WTC11 (cell line): ENCODE results near the gene WFDC1. TPM values are rescaled to one million over a fixed set of nuclear protein-coding genes. Genes with fewer than 3 reads are reported as not detected.

Experiments
- ATAC-seq: fragments of 200-7000 bp; cut with Tn5 transposase; 2 replicates; pipeline ENCODE4 v1.10.0; 2021; ENCODE audit warnings: mild to moderate bottlenecking, moderate library complexity
- CTCF ChIA-PET: fragments of 300-600 bp; sonication (Branson Sonifier 250); formaldehyde crosslinking; loops from one replicate; lab custom pipeline; 2021; ENCODE audit warnings: antibody characterized with exemption; lab: Charles Lee
- POLR2A ChIA-PET: fragments of 350-600 bp; sonication (Branson Sonifier 250); formaldehyde crosslinking; loops from one replicate; lab custom pipeline; 2021; ENCODE audit warnings: antibody characterized with exemption; lab: Charles Lee
- DNase-seq: peaks from one replicate; pipeline ENCODE4 v3.0.0; 2021; ENCODE audit warnings: low spot score
- H3K27ac Mint-ChIP-seq: 2 replicates; pipeline ENCODE4 v1.8.0; 2021; ENCODE audit warnings: mixed read lengths
- H3K27me3 Mint-ChIP-seq: 2 replicates; pipeline ENCODE4 v1.8.0; 2021; ENCODE audit warnings: low read depth, mild to moderate bottlenecking, moderate library complexity, mixed read lengths
- H3K36me3 Mint-ChIP-seq: 2 replicates; pipeline ENCODE4 v1.8.0; 2021; ENCODE audit warnings: mixed read lengths
- H3K4me1 Mint-ChIP-seq: 2 replicates; pipeline ENCODE4 v1.8.0; 2022; ENCODE audit warnings: mixed read lengths
- H3K4me3 Mint-ChIP-seq: 2 replicates; pipeline ENCODE4 v1.8.0; 2021; ENCODE audit warnings: mild to moderate bottlenecking, moderate library complexity, mixed read lengths
- H3K9me3 Mint-ChIP-seq: 2 replicates; pipeline ENCODE4 v1.8.0; 2021; ENCODE audit warnings: mixed read lengths
- GABPB1 ChIP-seq: sonication (generic); formaldehyde crosslinking; IDR thresholded peaks from 2 replicates; pipeline ENCODE4 v1.8.1; 2023; ENCODE audit warnings: mild to moderate bottlenecking, missing genetic modification reagents
- SP1 ChIP-seq: sonication (generic); formaldehyde crosslinking; conservative IDR thresholded peaks from 2 replicates; pipeline ENCODE4 v1.8.1; 2022; ENCODE audit warnings: missing genetic modification reagents
- TP53 ChIP-seq: sonication (generic); formaldehyde crosslinking; IDR thresholded peaks from 2 replicates; pipeline ENCODE4 v1.8.1; 2023; ENCODE audit warnings: mild to moderate bottlenecking, missing genetic modification reagents
- ZNF232 ChIP-seq: sonication (generic); formaldehyde crosslinking; IDR thresholded peaks from 2 replicates; pipeline ENCODE4 v1.8.0; 2022; ENCODE audit warnings: mild to moderate bottlenecking, missing genetic modification reagents
- ZNF423 ChIP-seq: fragments of 250-450 bp; sonication (Bioruptor Pico); IDR thresholded peaks from 2 replicates; pipeline ENCODE4 v2.1.2; 2022; ENCODE audit warnings: mild to moderate bottlenecking, moderate library complexity
- total RNA-seq: library from RNA; stranded (reverse); gene quantifications from 3 replicates; pipeline ENCODE4 v1.2.3, GENCODE V29; 2021
- TF ChIP-seq, protein P1 (sequence below): sonication (generic); formaldehyde crosslinking; IDR thresholded peaks from 2 replicates; pipeline ENCODE4 v1.8.1; 2022; ENCODE audit warnings: low read depth, missing genetic modification reagents, borderline replicate concordance
- TF ChIP-seq, protein P2 (sequence below): sonication (generic); formaldehyde crosslinking; IDR thresholded peaks from 2 replicates; pipeline ENCODE4 v1.8.1; 2023; ENCODE audit warnings: mild to moderate bottlenecking, missing genetic modification reagents
- TF ChIP-seq, protein P3 (sequence below): sonication (generic); formaldehyde crosslinking; IDR thresholded peaks from 2 replicates; pipeline ENCODE4 v1.8.0; 2022; ENCODE audit warnings: missing genetic modification reagents
- TF ChIP-seq, protein P4 (sequence below): sonication (generic); formaldehyde crosslinking; IDR thresholded peaks from 2 replicates; pipeline ENCODE4 v1.8.1; 2022; ENCODE audit warnings: mild to moderate bottlenecking, moderate library complexity, missing genetic modification reagents
- TF ChIP-seq, protein P5 (sequence below): sonication (generic); formaldehyde crosslinking; IDR thresholded peaks from 2 replicates; pipeline ENCODE4 v1.8.0; 2023; ENCODE audit warnings: missing genetic modification reagents, mild to moderate bottlenecking, borderline replicate concordance

The WFDC1 gene
- total RNA-seq, 1 experiment from 2014 or later, result 0.50 TPM

DNA sequence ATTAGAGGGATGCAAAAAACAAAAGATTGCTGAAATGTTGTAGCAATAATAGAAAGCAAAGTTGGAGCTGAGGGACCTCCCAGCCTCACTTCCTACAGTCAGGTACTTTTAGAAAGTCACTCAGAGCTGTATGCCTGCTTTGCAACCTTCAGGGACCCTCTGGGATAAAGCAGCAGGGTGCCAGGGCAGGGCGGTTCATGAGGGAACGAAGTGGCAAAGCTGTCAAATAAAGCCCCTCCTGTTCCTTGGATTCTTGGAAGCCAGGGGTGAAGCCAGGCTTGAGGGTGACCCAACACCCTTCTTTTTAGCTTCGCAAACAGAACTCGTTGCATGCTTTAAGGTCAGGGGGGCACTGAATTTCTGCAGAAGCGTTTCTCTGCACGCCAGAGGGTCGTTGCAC is 74.4 kb downstream of the WFDC1 start (continued):
- TF ChIP-seq, protein P1, sequence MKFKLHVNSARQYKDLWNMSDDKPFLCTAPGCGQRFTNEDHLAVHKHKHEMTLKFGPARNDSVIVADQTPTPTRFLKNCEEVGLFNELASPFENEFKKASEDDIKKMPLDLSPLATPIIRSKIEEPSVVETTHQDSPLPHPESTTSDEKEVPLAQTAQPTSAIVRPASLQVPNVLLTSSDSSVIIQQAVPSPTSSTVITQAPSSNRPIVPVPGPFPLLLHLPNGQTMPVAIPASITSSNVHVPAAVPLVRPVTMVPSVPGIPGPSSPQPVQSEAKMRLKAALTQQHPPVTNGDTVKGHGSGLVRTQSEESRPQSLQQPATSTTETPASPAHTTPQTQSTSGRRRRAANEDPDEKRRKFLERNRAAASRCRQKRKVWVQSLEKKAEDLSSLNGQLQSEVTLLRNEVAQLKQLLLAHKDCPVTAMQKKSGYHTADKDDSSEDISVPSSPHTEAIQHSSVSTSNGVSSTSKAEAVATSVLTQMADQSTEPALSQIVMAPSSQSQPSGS (CRISPR knock-in tag), result no peak
- TF ChIP-seq SP1 (CRISPR knock-in tag), result no peak
- TF ChIP-seq, protein P2, sequence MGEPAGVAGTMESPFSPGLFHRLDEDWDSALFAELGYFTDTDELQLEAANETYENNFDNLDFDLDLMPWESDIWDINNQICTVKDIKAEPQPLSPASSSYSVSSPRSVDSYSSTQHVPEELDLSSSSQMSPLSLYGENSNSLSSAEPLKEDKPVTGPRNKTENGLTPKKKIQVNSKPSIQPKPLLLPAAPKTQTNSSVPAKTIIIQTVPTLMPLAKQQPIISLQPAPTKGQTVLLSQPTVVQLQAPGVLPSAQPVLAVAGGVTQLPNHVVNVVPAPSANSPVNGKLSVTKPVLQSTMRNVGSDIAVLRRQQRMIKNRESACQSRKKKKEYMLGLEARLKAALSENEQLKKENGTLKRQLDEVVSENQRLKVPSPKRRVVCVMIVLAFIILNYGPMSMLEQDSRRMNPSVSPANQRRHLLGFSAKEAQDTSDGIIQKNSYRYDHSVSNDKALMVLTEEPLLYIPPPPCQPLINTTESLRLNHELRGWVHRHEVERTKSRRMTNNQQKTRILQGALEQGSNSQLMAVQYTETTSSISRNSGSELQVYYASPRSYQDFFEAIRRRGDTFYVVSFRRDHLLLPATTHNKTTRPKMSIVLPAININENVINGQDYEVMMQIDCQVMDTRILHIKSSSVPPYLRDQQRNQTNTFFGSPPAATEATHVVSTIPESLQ (CRISPR knock-in tag), result no peak

DNA sequence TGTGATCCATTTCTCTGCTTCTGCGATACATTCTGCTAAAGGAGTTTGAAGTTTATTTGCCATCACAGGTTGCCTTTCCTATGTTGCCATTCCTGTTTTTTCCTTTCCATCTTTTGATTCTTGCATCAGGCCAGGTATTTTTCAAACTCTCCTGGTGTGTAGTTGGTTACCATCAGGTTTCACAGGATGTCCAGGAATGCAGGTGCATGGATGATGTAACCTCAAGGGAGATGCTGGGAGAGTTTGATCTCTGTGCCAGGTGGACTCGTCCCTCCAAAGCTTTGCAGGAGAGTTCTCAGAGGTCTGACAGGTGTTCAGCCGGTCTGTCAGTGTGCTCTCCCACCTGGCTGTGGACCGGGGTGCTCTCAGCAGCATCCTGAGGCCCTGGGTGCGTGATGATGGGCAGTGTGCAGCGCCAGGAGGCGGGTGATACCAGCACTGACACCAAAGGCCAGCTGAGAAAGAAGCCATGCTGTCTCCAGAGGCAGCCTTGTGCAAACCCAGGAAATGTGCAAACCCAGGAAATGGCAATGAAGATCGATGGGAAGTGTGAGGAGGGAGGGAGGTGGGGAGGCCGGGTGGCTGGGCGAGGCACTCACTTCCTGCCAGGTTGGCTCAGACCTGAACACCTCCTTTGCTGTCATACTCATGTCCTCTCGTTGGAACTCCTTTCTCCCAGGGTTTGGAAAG is 75.4 kb downstream of the WFDC1 start:
- H3K4me1 Mint-ChIP-seq, result peaks cover 30% of the 10 kb centered on the region
- H3K27ac Mint-ChIP-seq, result no peak overlapping the region
- no peaks in the 10 kb centered on the region for H3K9me3 Mint-ChIP-seq
- TF ChIP-seq, protein P3, sequence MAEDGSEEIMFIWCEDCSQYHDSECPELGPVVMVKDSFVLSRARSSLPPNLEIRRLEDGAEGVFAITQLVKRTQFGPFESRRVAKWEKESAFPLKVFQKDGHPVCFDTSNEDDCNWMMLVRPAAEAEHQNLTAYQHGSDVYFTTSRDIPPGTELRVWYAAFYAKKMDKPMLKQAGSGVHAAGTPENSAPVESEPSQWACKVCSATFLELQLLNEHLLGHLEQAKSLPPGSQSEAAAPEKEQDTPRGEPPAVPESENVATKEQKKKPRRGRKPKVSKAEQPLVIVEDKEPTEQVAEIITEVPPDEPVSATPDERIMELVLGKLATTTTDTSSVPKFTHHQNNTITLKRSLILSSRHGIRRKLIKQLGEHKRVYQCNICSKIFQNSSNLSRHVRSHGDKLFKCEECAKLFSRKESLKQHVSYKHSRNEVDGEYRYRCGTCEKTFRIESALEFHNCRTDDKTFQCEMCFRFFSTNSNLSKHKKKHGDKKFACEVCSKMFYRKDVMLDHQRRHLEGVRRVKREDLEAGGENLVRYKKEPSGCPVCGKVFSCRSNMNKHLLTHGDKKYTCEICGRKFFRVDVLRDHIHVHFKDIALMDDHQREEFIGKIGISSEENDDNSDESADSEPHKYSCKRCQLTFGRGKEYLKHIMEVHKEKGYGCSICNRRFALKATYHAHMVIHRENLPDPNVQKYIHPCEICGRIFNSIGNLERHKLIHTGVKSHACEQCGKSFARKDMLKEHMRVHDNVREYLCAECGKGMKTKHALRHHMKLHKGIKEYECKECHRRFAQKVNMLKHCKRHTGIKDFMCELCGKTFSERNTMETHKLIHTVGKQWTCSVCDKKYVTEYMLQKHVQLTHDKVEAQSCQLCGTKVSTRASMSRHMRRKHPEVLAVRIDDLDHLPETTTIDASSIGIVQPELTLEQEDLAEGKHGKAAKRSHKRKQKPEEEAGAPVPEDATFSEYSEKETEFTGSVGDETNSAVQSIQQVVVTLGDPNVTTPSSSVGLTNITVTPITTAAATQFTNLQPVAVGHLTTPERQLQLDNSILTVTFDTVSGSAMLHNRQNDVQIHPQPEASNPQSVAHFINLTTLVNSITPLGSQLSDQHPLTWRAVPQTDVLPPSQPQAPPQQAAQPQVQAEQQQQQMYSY (CRISPR knock-in tag), result peak; percentile 76
- TF ChIP-seq ZNF423 (CRISPR knock-in tag), result no peak
- no peaks in the 10 kb centered on the region for H3K36me3 Mint-ChIP-seq
- H3K27me3 Mint-ChIP-seq, result peaks cover 32% of the 10 kb centered on the region
- ATAC-seq (no peak), DNase-seq (no peak)
- H3K4me3 Mint-ChIP-seq, result peak overlapping the region; percentile 34
- ChIA-PET CTCF (interaction anchor here (2.2 to 2.7 kb wide), 2 partner anchors 93 to 183 kb away, joined by 11 to 13 read pairs; partner anchors contain the start of gene TAF1C), POLR2A (interaction anchor here (0.7 kb wide), 1 partner anchor 103 kb away, joined by 3 read pairs; no protein-coding TSS in a partner anchor)

DNA sequence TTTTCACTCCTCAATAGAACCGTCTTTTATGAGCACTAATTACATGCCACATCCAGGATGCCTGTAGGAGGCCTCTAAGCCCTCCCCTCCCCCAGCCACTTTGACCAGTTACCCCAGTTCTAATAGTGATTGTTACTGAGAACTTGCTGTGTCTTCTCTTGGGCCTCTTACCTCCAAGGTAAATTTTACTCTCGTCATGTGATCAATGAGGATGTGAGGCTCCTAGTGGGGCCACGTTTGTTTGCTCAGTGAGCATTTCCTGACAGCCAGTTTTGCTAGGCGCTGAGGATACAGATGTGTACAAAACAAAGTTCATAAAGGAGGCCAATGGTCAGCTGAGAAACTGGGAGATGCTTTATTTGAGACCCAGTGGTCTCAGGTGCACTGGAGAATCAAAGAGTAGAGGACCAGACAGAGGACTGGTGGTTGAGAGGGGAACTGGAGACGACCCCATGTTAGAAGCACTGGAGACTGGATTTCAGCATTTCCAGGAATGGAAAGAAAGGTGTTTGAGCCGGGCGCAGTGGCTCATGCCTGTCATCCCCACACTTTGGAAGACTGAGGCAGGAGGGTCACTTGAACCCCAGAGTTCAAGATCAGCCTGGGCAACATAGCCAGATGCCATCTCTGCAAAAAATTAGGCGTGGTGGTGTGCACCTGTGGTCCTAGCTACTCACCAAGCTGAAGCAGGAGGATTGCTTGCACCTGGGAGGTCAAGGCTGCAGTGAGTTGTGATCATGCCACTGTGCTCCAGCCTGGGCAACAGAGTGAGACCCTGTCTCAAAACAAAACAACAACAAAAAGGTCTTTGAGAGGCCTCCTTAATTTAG is 76.3 kb downstream of the WFDC1 start:
- peaks cover 32% of the 10 kb centered on the region for H3K27me3 Mint-ChIP-seq
- DNase-seq, result no peak
- no peak overlapping the region for H3K4me3 Mint-ChIP-seq
- no peak for ATAC-seq
- H3K36me3 Mint-ChIP-seq, result no peaks in the 10 kb centered on the region
- CTCF ChIA-PET, result no interaction called here
- POLR2A ChIA-PET, result no interaction called here
- no peaks in the 10 kb centered on the region for H3K9me3 Mint-ChIP-seq
- H3K4me1 Mint-ChIP-seq, result peaks cover 30% of the 10 kb centered on the region
- H3K27ac Mint-ChIP-seq, result no peak overlapping the region
- TF ChIP-seq, protein P3 (CRISPR knock-in tag), result peak; percentile 81
- TF ChIP-seq ZNF232 (CRISPR knock-in tag), result no peak
- TF ChIP-seq, protein P4, sequence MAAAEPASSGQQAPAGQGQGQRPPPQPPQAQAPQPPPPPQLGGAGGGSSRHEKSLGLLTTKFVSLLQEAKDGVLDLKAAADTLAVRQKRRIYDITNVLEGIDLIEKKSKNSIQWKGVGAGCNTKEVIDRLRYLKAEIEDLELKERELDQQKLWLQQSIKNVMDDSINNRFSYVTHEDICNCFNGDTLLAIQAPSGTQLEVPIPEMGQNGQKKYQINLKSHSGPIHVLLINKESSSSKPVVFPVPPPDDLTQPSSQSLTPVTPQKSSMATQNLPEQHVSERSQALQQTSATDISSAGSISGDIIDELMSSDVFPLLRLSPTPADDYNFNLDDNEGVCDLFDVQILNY, result no peak
- TF ChIP-seq, protein P5, sequence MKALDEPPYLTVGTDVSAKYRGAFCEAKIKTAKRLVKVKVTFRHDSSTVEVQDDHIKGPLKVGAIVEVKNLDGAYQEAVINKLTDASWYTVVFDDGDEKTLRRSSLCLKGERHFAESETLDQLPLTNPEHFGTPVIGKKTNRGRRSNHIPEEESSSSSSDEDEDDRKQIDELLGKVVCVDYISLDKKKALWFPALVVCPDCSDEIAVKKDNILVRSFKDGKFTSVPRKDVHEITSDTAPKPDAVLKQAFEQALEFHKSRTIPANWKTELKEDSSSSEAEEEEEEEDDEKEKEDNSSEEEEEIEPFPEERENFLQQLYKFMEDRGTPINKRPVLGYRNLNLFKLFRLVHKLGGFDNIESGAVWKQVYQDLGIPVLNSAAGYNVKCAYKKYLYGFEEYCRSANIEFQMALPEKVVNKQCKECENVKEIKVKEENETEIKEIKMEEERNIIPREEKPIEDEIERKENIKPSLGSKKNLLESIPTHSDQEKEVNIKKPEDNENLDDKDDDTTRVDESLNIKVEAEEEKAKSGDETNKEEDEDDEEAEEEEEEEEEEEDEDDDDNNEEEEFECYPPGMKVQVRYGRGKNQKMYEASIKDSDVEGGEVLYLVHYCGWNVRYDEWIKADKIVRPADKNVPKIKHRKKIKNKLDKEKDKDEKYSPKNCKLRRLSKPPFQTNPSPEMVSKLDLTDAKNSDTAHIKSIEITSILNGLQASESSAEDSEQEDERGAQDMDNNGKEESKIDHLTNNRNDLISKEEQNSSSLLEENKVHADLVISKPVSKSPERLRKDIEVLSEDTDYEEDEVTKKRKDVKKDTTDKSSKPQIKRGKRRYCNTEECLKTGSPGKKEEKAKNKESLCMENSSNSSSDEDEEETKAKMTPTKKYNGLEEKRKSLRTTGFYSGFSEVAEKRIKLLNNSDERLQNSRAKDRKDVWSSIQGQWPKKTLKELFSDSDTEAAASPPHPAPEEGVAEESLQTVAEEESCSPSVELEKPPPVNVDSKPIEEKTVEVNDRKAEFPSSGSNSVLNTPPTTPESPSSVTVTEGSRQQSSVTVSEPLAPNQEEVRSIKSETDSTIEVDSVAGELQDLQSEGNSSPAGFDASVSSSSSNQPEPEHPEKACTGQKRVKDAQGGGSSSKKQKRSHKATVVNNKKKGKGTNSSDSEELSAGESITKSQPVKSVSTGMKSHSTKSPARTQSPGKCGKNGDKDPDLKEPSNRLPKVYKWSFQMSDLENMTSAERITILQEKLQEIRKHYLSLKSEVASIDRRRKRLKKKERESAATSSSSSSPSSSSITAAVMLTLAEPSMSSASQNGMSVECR (CRISPR knock-in tag), result no peak
- no peak for TF ChIP-seq GABPB1 (CRISPR knock-in tag)
- TF ChIP-seq TP53 (CRISPR knock-in tag), result no peak
